Spleen (tissue), 11 donors: ENCODE results near the gene HARS2. TPM values are rescaled to one million over a fixed set of nuclear protein-coding genes. Genes with fewer than 3 reads are reported as not detected.
"Not testable (repeated sequence)": the region's sequence is repeated elsewhere in the genome, so short reads cannot be mapped to it uniquely, and the experiment has no call there.

Experiments
- DNase-seq: peaks from one replicate; pipeline ENCODE4 v3.0.0-alpha.2; 2020
- H3K27ac ChIP-seq, 8 donors: fragments of 200-600 bp; sonication (generic) in 7 of 8; 1 replicate in 4 of 8; 2 replicates in 4 of 8; pipeline versions ENCODE4 v1.5.0 to v1.8.0; 2016 to 2021; ENCODE audit warnings: inconsistent platforms in 4 of 8, mild to moderate bottlenecking in 4 of 8, moderate library complexity in 1 of 8
- H3K27me3 ChIP-seq, 7 donors: fragments of 200-600 bp; sonication (generic) in 6 of 7; replicated peaks in 1 of 7; 1 replicate in 4 of 7; 2 replicates in 3 of 7; pipeline versions ENCODE4 v1.5.0 to v1.8.0; 2016 to 2021; ENCODE audit warnings: inconsistent platforms in 3 of 7, mild to moderate bottlenecking in 1 of 7
- H3K36me3 ChIP-seq, 6 donors: fragments of 200-600 bp; sonication (generic) in 5 of 6; 1 replicate in 4 of 6; 2 replicates in 2 of 6; pipeline versions ENCODE4 v1.5.0 to v1.8.0; 2016 to 2021; ENCODE audit warnings: inconsistent platforms in 2 of 6
- H3K4me1 ChIP-seq, 6 donors: fragments of 200-600 bp; sonication (generic) in 5 of 6; 1 replicate in 3 of 6; 2 replicates in 3 of 6; pipeline versions ENCODE4 v1.5.0 to v1.8.0; 2016 to 2021; ENCODE audit warnings: inconsistent platforms in 3 of 6
- H3K4me3 ChIP-seq, 8 donors: fragments of 200-600 bp; sonication (generic) in 7 of 8; 1 replicate in 4 of 8; 2 replicates in 4 of 8; pipeline versions ENCODE4 v1.5.0 to v1.8.0; 2016 to 2021; ENCODE audit warnings: inconsistent platforms in 4 of 8, mild to moderate bottlenecking in 4 of 8, moderate library complexity in 2 of 8
- H3K9me3 ChIP-seq, 8 donors: fragments of 200-600 bp; sonication (generic) in 7 of 8; 1 replicate in 4 of 8; 2 replicates in 4 of 8; pipeline versions ENCODE4 v1.5.0 to v1.8.0; 2016 to 2021; ENCODE audit warnings: inconsistent platforms in 4 of 8
- POLR2A ChIP-seq, 3 donors: fragments of 450-650 bp; IDR thresholded peaks; one replicate each; pipeline ENCODE4 v1.5.1; 2017; ENCODE audit warnings: antibody characterized with exemption in 3 of 3, mild to moderate bottlenecking in 1 of 3
- POLR2AphosphoS5 ChIP-seq, 3 donors: sonication (generic); formaldehyde crosslinking; IDR thresholded peaks; one replicate each; pipeline ENCODE4 v1.5.1; 2017; ENCODE audit warnings: antibody characterized with exemption in 3 of 3
- WGBS, 5 donors: extraction: QIAGEN DNeasy Blood & Tissue Kit in 3 of 5; methylation state at CpG; one replicate each; pipeline versions ENCODE4 v1.1.5 to v1.1.7; 2013 to 2018; 5-methylcytosine and 5-hydroxymethylcytosine counted together
- intact Hi-C: fragments of 100-400 bp; cut with DNase I; formaldehyde crosslinking; loops from one replicate; pipeline ENCODE4 v1.15.0; 2023; ENCODE audit warnings: low total_unique reads
- polyA plus RNA-seq, 3 donors: library from polyadenylated mRNA; stranded (reverse); fragments of 200-250 nt; gene quantifications; one replicate each; pipeline ENCODE4 v1.2.1, GENCODE V29; 2013
- total RNA-seq, 7 donors: library from RNA; depleted of rRNA in 3 of 7; stranded (reverse); fragments of >200 nt in 3 of 7; fragmentation: NEBNext Ultra II Directional in 4 of 7; extraction: Animal tissue kit (Norgen Biotek cat#: 25700) in 4 of 7; gene quantifications; one replicate each; pipeline versions ENCODE4 v1.1.0 to v1.2.1, GENCODE V29; 2016 to 2021
- TF ChIP-seq, protein P1 (sequence below), 11 experiments: fragments of 200-600 bp in 7 of 11; fragments of 450-650 bp in 4 of 11; sonication (generic) in 4 of 11; IDR thresholded peaks in 8 of 11; conservative IDR thresholded peaks in 3 of 11; 1 replicate in 7 of 11; 2 replicates in 4 of 11; pipeline versions ENCODE4 v1.4.0 to v1.8.0; 2016 to 2021; ENCODE audit warnings: antibody characterized with exemption in 11 of 11, inconsistent platforms in 4 of 11, mild to moderate bottlenecking in 1 of 11
- donor health status: healthy with polysubstance abuse.
- donor health status: DM: no; HTN: no; CAD: no; lungs with moderate emphysema.
- donor health status: DM: no; HTN: no; CAD: no.
- donor health status: Bipolar disorder and iron deficiency.
- donor health status: healthy.
- donor health status: DM: no; HTN: no; CAD: no.
- donor health status: DM: yes; HTN: yes; CAD: no.

The HARS2 gene
- total and polyA plus RNA-seq, 10 donors, result 16.5 to 40.8 (median 36.1) TPM

DNA sequence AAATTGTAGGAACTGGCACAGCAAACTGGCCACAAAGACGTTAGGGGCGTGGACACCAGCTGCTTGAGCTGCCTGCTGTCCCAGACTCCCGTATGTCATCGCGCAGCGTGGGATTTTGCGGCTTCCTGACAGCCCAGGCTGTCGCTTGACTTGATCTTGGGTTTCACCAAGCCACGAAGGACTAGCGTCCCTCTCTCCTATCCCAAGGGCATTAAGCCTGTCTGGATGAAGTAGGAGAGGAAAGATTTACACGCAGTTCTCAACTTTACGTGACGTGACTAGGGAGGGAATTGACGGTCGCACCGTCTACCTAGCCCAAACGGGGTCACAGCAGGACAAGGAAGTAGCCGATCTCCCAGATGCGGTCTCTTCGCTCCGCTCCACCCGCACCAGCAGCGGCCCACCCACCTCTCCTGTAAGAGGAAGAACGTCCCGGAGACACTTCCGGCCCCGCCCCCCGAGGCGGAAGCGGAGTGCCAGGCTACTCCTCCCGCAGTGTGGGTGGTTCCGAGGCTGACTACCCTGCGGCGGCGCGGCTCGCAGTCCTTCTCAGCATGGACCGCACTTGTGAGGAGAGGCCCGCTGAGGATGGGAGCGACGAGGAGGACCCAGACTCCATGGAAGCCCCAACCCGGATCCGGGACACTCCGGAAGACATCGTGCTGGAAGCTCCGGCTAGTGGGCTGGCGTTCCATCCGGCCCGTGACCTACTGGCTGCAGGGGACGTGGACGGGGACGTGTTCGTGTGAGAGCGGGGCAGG lies 26.7 kb upstream of the HARS2 start, which contains the start of gene WDR55:
WDR55 (plus strand) TSS at position 546 of the 761 bp plus-strand sequence; CDS start at position 555, 9 bp downstream.
- peak; percentile 100 for DNase-seq
- H3K4me3 ChIP-seq, result peak within 1 kb of the TSS; percentile 67 to 100 (median 96)
- peak within 1 kb of the TSS; percentile 86 to 98 (median 94) for H3K27ac ChIP-seq
- 0 to 2% (median 1%) methylated on average over 34 to 54 of the region's 54 CpGs for WGBS, 5 donors
- intact Hi-C loops, result no loop called here
- H3K9me3 ChIP-seq, result no peaks in the 10 kb centered on the region
- peaks cover 13 to 42% (median 29%) of the 10 kb centered on the region in 6 donors for H3K4me1 ChIP-seq
- H3K36me3 ChIP-seq, result peaks cover 6 to 68% (median 53%) of the 10 kb centered on the region in 6 donors
- peak in 2 of 3 donors; percentile 14 to 18 for TF ChIP-seq POLR2A (IDR thresholded peaks at IDR 0.05)
- TF ChIP-seq POLR2AphosphoS5 (IDR thresholded peaks at IDR 0.05), result peak; percentile 96 to 98 (median 97)
- TF ChIP-seq, protein P1, sequence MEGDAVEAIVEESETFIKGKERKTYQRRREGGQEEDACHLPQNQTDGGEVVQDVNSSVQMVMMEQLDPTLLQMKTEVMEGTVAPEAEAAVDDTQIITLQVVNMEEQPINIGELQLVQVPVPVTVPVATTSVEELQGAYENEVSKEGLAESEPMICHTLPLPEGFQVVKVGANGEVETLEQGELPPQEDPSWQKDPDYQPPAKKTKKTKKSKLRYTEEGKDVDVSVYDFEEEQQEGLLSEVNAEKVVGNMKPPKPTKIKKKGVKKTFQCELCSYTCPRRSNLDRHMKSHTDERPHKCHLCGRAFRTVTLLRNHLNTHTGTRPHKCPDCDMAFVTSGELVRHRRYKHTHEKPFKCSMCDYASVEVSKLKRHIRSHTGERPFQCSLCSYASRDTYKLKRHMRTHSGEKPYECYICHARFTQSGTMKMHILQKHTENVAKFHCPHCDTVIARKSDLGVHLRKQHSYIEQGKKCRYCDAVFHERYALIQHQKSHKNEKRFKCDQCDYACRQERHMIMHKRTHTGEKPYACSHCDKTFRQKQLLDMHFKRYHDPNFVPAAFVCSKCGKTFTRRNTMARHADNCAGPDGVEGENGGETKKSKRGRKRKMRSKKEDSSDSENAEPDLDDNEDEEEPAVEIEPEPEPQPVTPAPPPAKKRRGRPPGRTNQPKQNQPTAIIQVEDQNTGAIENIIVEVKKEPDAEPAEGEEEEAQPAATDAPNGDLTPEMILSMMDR (IDR thresholded peaks at IDR 0.05 in 8 of 11, conservative IDR thresholded peaks at IDR 0.05 in 3 of 11), result peak in 1 of 11 experiments; percentile 38
- no peaks in the 10 kb centered on the region for H3K27me3 ChIP-seq

DNA sequence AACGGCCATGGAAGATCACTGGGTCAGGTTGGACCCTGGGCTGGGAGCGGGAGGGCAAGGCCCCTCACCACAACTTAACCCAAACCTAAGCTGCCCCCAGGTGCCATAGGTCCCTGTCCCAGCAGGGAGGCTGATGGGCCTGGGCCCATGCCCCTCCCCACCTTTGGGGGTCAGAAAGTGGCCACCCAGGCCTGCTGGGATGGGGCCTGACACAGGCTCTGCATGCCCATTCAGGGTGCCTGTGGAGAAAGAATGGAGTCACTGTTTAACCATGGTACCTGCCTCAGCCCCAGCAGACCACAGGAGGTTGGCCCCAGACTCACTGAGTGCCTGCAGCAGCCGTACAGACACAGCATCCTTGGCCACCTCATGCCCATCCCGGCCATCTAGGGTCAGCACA lies 20.2 kb upstream of the HARS2 start:
- DNase-seq, H3K9me3 ChIP-seq, H3K4me3 ChIP-seq, H3K27me3 ChIP-seq, H3K27ac ChIP-seq, intact Hi-C loops: not testable (repeated sequence)
- Histone ChIP-seq H3K36me3 (peaks cover 0 to 93% (median 78%) of the 10 kb centered on the region in 6 donors), H3K4me1 (peaks cover 5 to 20% (median 13%) of the 10 kb centered on the region in 6 donors)
- WGBS, 5 donors, result 93 to 100% (median 94%) methylated on average over 2 to 4 of the region's 4 CpGs

DNA sequence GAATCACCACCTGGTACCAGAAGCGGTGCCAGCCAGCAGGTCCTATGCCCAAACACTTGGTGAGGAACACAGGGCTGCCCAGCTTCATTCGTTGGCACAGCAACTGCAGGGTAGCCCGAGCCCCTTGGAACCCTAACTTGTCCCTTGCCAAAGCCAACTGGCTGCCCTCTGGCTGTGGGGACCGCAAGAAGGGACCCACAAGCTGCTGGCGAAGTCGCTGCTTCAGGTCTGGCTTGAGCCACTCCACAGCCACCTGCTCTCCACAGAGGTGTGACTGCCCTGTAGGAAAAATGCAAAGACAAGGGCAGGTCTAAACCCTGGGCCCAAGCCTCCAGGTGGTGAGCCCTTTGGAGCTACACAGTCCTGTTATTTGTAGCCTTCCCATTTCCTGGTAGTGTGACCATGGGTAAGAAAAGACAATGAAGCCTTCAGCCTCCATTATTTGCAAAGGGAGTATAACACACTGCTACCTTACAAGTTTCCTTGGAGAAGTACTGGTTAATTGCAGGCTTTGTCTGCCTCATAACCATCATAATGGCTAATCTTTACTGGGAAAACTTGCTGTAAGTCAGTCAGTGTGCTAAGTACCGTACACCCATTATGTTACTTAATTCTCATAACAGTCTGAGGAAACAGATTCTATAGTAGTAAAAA lies 19.7 kb upstream of the HARS2 start:
- intact Hi-C loops, result no loop called here
- Histone ChIP-seq H3K4me3 (no peak overlapping the region), H3K27ac (no peak overlapping the region), H3K9me3 (no peaks in the 10 kb centered on the region), H3K36me3 (peaks cover 0 to 99% (median 83%) of the 10 kb centered on the region in 6 donors), H3K4me1 (peaks cover 1 to 15% (median 8%) of the 10 kb centered on the region in 6 donors), H3K27me3 (no peaks in the 10 kb centered on the region)
- TF ChIP-seq POLR2AphosphoS5 (IDR thresholded peaks at IDR 0.05) (no peak), POLR2A (IDR thresholded peaks at IDR 0.05) (no peak)
- TF ChIP-seq, protein P1 (IDR thresholded peaks at IDR 0.05 in 8 of 11, conservative IDR thresholded peaks at IDR 0.05 in 3 of 11), result no peak
- no peak for DNase-seq
- 94 to 99% (median 98%) methylated on average over 4 to 6 of the region's 7 CpGs for whole genome bisulfite sequencing, 5 donors

DNA sequence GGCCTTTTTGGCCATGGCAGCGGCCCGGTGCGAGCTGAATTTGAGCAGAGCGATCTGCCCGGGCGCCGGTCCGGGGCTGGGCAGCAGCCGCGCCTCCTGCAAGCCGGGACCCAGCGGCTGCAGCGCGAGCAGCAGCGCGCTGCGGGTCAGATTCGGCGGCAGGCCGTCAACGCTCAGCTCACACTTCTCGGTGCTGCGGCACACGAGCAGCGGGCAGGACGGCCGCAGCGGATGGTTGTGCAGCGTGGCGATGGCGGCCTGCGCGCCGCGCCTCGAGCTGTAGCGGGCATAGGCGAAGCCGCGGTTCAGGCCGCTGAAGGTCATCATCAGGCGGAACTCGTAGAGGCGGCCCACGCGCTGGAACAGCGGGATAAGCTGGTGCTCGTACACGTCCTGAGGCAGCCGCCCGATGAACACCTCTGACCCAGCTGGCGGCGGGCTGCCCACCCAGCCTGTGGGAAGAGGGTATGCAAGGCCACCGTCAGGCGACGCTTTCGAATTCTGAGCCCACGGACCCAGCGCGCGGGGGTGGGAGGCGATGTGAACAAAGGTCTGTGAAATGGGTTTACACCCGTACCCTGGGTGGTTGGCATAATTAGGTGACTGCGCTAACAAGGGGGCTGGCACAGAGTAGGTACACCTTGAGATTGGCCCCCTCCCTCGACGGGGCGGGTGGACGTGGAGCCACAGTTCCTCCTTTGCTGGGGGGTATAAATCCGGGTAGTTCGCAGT lies 18.6 kb upstream of the HARS2 start:
- no peak overlapping the region for H3K27ac ChIP-seq
- no peaks in the 10 kb centered on the region for H3K9me3 ChIP-seq
- H3K27me3 ChIP-seq, result no peaks in the 10 kb centered on the region
- H3K4me1 ChIP-seq, result peaks cover 0 to 5% (median 0%) of the 10 kb centered on the region in 6 donors
- H3K36me3 ChIP-seq, result peaks cover 0 to 100% (median 93%) of the 10 kb centered on the region in 6 donors
- WGBS, 5 donors, result 75 to 91% (median 84%) methylated on average over 50 to 70 of the region's 70 CpGs
- DNase-seq, result peak; percentile 87
- peak overlapping the region in 2 of 8 donors; percentile 29 to 41 for H3K4me3 ChIP-seq
- intact Hi-C loops, result no loop called here
- TF ChIP-seq POLR2A (IDR thresholded peaks at IDR 0.05), result no peak
- TF ChIP-seq, protein P1 (IDR thresholded peaks at IDR 0.05 in 8 of 11, conservative IDR thresholded peaks at IDR 0.05 in 3 of 11), result no peak
- peak; percentile 11 to 72 (median 40) for TF ChIP-seq POLR2AphosphoS5 (IDR thresholded peaks at IDR 0.05)
